Right lobe of liver (tissue), 4 donors: Measurements from ENCODE around the gene GPR52.

ENCODE experiments used
- CTCF ChIP-seq, 4 donors: fragments of 200-600 bp in 3 of 4; fragments of 450-650 bp in 1 of 4; IDR thresholded peaks; one replicate each; pipeline versions ENCODE4 v1.5.1 to v1.8.0; 2016 to 2022; ENCODE audit warnings: antibody characterized with exemption in 4 of 4, mild to moderate bottlenecking in 2 of 4
- POLR2A ChIP-seq: fragments of 450-650 bp; IDR thresholded peaks from one replicate; pipeline ENCODE4 v1.6.1; 2017; ENCODE audit warnings: antibody characterized with exemption, mild to moderate bottlenecking
- donor health status: DM: no; HTN: no; CAD: no.
- donor health status: DM: no; HTN: no; CAD: no.
- donor health status: DM: no; HTN: yes; CAD: no.

- TF ChIP-seq CTCF (IDR thresholded peaks at IDR 0.05) (no peak), POLR2A (no peak)
Measured at GRCh38 chr1:174466607-174467006, 18.8 kb downstream of the GPR52 start.
